GM23338 (cell line): ENCODE data around the gene UNC5C. TPM values are rescaled to one million over a fixed set of nuclear protein-coding genes. Genes with fewer than 3 reads are reported as not detected.

Experiments used
- ATAC-seq: fragments of 200-7000 bp; cut with Tn5 transposase; 3 replicates; pipeline ENCODE4 v1.9.1; 2020
- DNase-seq: peaks from one replicate; pipeline ENCODE4 v3.0.0-alpha.2; 2015; ENCODE audit warnings: low spot score
- H2AFZ ChIP-seq: fragments of 200-600 bp; sonication (generic); 2 replicates; pipeline ENCODE4 v1.8.0; 2016; ENCODE audit warnings: antibody characterized with exemption, mild to moderate bottlenecking, moderate library complexity
- H3F3A ChIP-seq: fragments of 200-600 bp; sonication (generic); replicated peaks from 2 replicates; pipeline ENCODE4 v1.8.0; 2017; ENCODE audit warnings: antibody characterized with exemption, mixed run types, low read depth
- H3K27ac ChIP-seq: fragments of 200-600 bp; sonication (generic); 2 replicates; pipeline ENCODE4 v1.6.1; 2016; ENCODE audit warnings: low read depth
- H3K27me3 ChIP-seq: fragments of 200-600 bp; sonication (generic); 2 replicates; pipeline ENCODE4 v1.8.0; 2016; ENCODE audit warnings: mild to moderate bottlenecking, mixed run types, moderate library complexity; ENCODE audit not compliant: insufficient read depth
- H3K36me3 ChIP-seq: fragments of 200-600 bp; sonication (generic); 2 replicates; pipeline ENCODE4 v1.8.0; 2016; ENCODE audit warnings: mild to moderate bottlenecking; ENCODE audit not compliant: insufficient read depth
- H3K4me1 ChIP-seq: fragments of 200-600 bp; sonication (generic); 2 replicates; pipeline ENCODE4 v1.8.0; 2016; ENCODE audit warnings: mild to moderate bottlenecking, moderate library complexity; ENCODE audit not compliant: insufficient read depth
- H3K4me2 ChIP-seq: fragments of 200-600 bp; sonication (generic); 2 replicates; pipeline ENCODE4 v1.7.1; 2017; ENCODE audit warnings: mixed run types
- H3K4me3 ChIP-seq: fragments of 200-600 bp; sonication (generic); 2 replicates; pipeline ENCODE4 v1.6.1; 2016; ENCODE audit warnings: mixed run types
- H3K79me2 ChIP-seq: fragments of 200-600 bp; sonication (generic); replicated peaks from 2 replicates; pipeline ENCODE4 v1.8.0; 2017; ENCODE audit warnings: mild to moderate bottlenecking; ENCODE audit not compliant: insufficient read depth
- H3K9me2 ChIP-seq: fragments of 200-600 bp; sonication (generic); 2 replicates; pipeline ENCODE4 v1.8.0; 2017; ENCODE audit not compliant: insufficient read depth
- H4K20me1 ChIP-seq: fragments of 200-600 bp; sonication (generic); replicated peaks from 2 replicates; pipeline ENCODE4 v1.8.0; 2017; ENCODE audit warnings: mild to moderate bottlenecking; ENCODE audit not compliant: insufficient read depth
- H3K27ac Mint-ChIP-seq: 2 replicates; pipeline ENCODE4 v1.8.0; 2020; ENCODE audit warnings: inconsistent platforms, mild to moderate bottlenecking, moderate library complexity, mixed read lengths
- H3K27me3 Mint-ChIP-seq: 3 replicates; pipeline ENCODE4 v1.8.0; 2022; ENCODE audit warnings: low read depth, mild to moderate bottlenecking, moderate library complexity, mixed read lengths, inconsistent platforms; ENCODE audit not compliant: insufficient read depth, poor library complexity
- H3K36me3 Mint-ChIP-seq: 3 replicates; pipeline ENCODE4 v1.8.0; 2021; ENCODE audit warnings: low read depth, mild to moderate bottlenecking, inconsistent platforms, moderate library complexity, mixed read lengths
- H3K4me1 Mint-ChIP-seq: 3 replicates; pipeline ENCODE4 v1.8.0; 2020; ENCODE audit warnings: mild to moderate bottlenecking, inconsistent platforms, mixed read lengths
- H3K4me3 Mint-ChIP-seq: 3 replicates; pipeline ENCODE4 v1.8.0; 2021; ENCODE audit warnings: moderate library complexity, mild to moderate bottlenecking, inconsistent platforms, mixed read lengths
- H3K9me3 Mint-ChIP-seq: 3 replicates; pipeline ENCODE4 v1.8.0; 2020; ENCODE audit warnings: moderate library complexity, mild to moderate bottlenecking, inconsistent platforms, mixed read lengths
- CREB1 ChIP-seq: fragments of 250-450 bp; sonication (Bioruptor Pico); IDR thresholded peaks from 2 replicates; pipeline ENCODE4 v1.5.0; 2020; ENCODE audit warnings: low read depth, mild to moderate bottlenecking, moderate library complexity
- EZH2 ChIP-seq: fragments of 200-600 bp; sonication (generic); IDR thresholded peaks from one replicate; pipeline ENCODE4 v1.8.0; 2017; ENCODE audit warnings: antibody characterized with exemption, mild to moderate bottlenecking, low read depth; ENCODE audit not compliant: unreplicated experiment
- EZH2phosphoT487 ChIP-seq: fragments of 200-600 bp; sonication (generic); IDR thresholded peaks from one replicate; pipeline ENCODE4 v1.8.1; 2018; ENCODE audit warnings: antibody characterized with exemption; ENCODE audit not compliant: unreplicated experiment
- JUNB ChIP-seq: IDR thresholded peaks from one replicate; pipeline ENCODE4 v1.6.1; 2016; ENCODE audit warnings: antibody characterized with exemption; ENCODE audit not compliant: unreplicated experiment
- NANOG ChIP-seq: IDR thresholded peaks from 2 replicates; pipeline ENCODE4 v1.6.1; 2016; ENCODE audit warnings: antibody characterized with exemption, borderline replicate concordance
- POLR2AphosphoS5 ChIP-seq: IDR thresholded peaks from 2 replicates; pipeline ENCODE4 v1.6.1; 2016; ENCODE audit warnings: antibody characterized with exemption, low read depth
- STAT1 ChIP-seq: IDR thresholded peaks from one replicate; pipeline ENCODE4 v1.6.1; 2016; ENCODE audit warnings: antibody characterized with exemption; ENCODE audit not compliant: unreplicated experiment
- ZNF114 ChIP-seq: fragments of 250-450 bp; sonication (Bioruptor Pico); IDR thresholded peaks from 2 replicates; pipeline ENCODE4 v1.5.0; 2020; ENCODE audit warnings: mild to moderate bottlenecking, moderate library complexity
- ZNF331 ChIP-seq: fragments of 250-450 bp; sonication (Bioruptor Pico); IDR thresholded peaks from 2 replicates; pipeline ENCODE4 v1.5.0; 2020; ENCODE audit warnings: low read depth, mild to moderate bottlenecking, moderate library complexity
- polyA plus RNA-seq: library from polyadenylated mRNA; unstranded; fragments of >200 nt; fragmentation: Nextera tagmentation; extraction: Ambion mirVana; gene quantifications from 2 replicates; pipeline ENCODE4 v1.2.1, GENCODE V29; 2016
- total RNA-seq: library from RNA; depleted of rRNA; stranded (reverse); fragments of >200 nt; shearing (Covaris generic); gene quantifications from 2 replicates; pipeline ENCODE4 v1.2.3, GENCODE V29; 2014
- TF ChIP-seq, protein P1 (sequence below): IDR thresholded peaks from 2 replicates; pipeline ENCODE4 v1.6.1; 2016; ENCODE audit warnings: antibody characterized with exemption
- TF ChIP-seq, protein P2 (sequence below): IDR thresholded peaks from one replicate; pipeline ENCODE4 v1.6.1; 2018; ENCODE audit warnings: antibody characterized with exemption; ENCODE audit not compliant: unreplicated experiment
- TF ChIP-seq, protein P3 (sequence below): fragments of 250-450 bp; sonication (Bioruptor Pico); IDR thresholded peaks from 2 replicates; pipeline ENCODE4 v1.5.0; 2020; ENCODE audit warnings: mild to moderate bottlenecking, moderate library complexity
- TF ChIP-seq, protein P4 (sequence below), 2 experiments: fragments of 200-600 bp in 1 of 2; sonication (generic) in 1 of 2; conservative IDR thresholded peaks; 2 replicates each; pipeline versions ENCODE4 v1.5.1 to v1.6.1; 2016 to 2017; ENCODE audit warnings: antibody characterized with exemption in 2 of 2, low read depth in 2 of 2, mild to moderate bottlenecking in 2 of 2, moderate library complexity in 1 of 2

The UNC5C gene
- total and polyA plus RNA-seq, 2 experiments from 2014 or later = 0.08 to 0.21 TPM

DNA sequence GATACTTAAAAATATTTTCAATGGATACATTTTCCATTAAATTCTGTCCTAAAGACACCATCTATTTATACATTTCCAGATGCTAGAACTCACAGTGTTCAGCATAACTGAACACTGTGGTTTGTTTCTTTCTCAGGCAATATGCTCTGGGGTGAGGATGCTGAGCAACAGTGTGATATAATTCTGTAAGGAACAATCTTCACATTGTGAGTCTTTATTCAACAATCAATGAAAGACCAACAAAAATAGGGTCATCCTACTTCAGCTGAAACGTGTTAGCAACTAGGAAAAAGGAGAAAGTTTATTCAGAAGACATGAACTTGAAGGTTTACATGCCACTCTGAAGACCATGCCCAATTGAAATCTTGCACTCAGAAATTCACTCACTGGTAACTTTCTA, 284.8 kb downstream of the UNC5C start:
- Histone ChIP-seq H3K27ac (no peak overlapping the region), H3K4me1 (no peaks in the 10 kb centered on the region), H4K20me1 (no peaks in the 10 kb centered on the region), H3K9me2 (no peaks in the 10 kb centered on the region), H3K27me3 (no peaks in the 10 kb centered on the region), H3K36me3 (no peaks in the 10 kb centered on the region), H3F3A (no peaks in the 10 kb centered on the region), H3K4me2 (no peak overlapping the region), H3K79me2 (no peaks in the 10 kb centered on the region), H2AFZ (no peak overlapping the region), H3K4me3 (no peak overlapping the region)
- no peak for ATAC-seq
- no peaks in the 10 kb centered on the region for H3K36me3 Mint-ChIP-seq
- H3K4me3 Mint-ChIP-seq = no peak overlapping the region
- no peaks in the 10 kb centered on the region; the same call in 2 of the 3 replicates for H3K4me1 Mint-ChIP-seq
- TF ChIP-seq, protein P1, sequence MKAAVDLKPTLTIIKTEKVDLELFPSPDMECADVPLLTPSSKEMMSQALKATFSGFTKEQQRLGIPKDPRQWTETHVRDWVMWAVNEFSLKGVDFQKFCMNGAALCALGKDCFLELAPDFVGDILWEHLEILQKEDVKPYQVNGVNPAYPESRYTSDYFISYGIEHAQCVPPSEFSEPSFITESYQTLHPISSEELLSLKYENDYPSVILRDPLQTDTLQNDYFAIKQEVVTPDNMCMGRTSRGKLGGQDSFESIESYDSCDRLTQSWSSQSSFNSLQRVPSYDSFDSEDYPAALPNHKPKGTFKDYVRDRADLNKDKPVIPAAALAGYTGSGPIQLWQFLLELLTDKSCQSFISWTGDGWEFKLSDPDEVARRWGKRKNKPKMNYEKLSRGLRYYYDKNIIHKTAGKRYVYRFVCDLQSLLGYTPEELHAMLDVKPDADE = no peak
- TF ChIP-seq ZNF114 (no peak), EZH2 (no peak), STAT1 (no peak), NANOG (no peak), JUNB (no peak), POLR2AphosphoS5 (no peak), CREB1 (CRISPR knock-in tag) (no peak), ZNF331 (CRISPR knock-in tag) (no peak), EZH2phosphoT487 (no peak)
- TF ChIP-seq, protein P2, sequence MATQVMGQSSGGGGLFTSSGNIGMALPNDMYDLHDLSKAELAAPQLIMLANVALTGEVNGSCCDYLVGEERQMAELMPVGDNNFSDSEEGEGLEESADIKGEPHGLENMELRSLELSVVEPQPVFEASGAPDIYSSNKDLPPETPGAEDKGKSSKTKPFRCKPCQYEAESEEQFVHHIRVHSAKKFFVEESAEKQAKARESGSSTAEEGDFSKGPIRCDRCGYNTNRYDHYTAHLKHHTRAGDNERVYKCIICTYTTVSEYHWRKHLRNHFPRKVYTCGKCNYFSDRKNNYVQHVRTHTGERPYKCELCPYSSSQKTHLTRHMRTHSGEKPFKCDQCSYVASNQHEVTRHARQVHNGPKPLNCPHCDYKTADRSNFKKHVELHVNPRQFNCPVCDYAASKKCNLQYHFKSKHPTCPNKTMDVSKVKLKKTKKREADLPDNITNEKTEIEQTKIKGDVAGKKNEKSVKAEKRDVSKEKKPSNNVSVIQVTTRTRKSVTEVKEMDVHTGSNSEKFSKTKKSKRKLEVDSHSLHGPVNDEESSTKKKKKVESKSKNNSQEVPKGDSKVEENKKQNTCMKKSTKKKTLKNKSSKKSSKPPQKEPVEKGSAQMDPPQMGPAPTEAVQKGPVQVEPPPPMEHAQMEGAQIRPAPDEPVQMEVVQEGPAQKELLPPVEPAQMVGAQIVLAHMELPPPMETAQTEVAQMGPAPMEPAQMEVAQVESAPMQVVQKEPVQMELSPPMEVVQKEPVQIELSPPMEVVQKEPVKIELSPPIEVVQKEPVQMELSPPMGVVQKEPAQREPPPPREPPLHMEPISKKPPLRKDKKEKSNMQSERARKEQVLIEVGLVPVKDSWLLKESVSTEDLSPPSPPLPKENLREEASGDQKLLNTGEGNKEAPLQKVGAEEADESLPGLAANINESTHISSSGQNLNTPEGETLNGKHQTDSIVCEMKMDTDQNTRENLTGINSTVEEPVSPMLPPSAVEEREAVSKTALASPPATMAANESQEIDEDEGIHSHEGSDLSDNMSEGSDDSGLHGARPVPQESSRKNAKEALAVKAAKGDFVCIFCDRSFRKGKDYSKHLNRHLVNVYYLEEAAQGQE = no peak
- TF ChIP-seq, protein P3, sequence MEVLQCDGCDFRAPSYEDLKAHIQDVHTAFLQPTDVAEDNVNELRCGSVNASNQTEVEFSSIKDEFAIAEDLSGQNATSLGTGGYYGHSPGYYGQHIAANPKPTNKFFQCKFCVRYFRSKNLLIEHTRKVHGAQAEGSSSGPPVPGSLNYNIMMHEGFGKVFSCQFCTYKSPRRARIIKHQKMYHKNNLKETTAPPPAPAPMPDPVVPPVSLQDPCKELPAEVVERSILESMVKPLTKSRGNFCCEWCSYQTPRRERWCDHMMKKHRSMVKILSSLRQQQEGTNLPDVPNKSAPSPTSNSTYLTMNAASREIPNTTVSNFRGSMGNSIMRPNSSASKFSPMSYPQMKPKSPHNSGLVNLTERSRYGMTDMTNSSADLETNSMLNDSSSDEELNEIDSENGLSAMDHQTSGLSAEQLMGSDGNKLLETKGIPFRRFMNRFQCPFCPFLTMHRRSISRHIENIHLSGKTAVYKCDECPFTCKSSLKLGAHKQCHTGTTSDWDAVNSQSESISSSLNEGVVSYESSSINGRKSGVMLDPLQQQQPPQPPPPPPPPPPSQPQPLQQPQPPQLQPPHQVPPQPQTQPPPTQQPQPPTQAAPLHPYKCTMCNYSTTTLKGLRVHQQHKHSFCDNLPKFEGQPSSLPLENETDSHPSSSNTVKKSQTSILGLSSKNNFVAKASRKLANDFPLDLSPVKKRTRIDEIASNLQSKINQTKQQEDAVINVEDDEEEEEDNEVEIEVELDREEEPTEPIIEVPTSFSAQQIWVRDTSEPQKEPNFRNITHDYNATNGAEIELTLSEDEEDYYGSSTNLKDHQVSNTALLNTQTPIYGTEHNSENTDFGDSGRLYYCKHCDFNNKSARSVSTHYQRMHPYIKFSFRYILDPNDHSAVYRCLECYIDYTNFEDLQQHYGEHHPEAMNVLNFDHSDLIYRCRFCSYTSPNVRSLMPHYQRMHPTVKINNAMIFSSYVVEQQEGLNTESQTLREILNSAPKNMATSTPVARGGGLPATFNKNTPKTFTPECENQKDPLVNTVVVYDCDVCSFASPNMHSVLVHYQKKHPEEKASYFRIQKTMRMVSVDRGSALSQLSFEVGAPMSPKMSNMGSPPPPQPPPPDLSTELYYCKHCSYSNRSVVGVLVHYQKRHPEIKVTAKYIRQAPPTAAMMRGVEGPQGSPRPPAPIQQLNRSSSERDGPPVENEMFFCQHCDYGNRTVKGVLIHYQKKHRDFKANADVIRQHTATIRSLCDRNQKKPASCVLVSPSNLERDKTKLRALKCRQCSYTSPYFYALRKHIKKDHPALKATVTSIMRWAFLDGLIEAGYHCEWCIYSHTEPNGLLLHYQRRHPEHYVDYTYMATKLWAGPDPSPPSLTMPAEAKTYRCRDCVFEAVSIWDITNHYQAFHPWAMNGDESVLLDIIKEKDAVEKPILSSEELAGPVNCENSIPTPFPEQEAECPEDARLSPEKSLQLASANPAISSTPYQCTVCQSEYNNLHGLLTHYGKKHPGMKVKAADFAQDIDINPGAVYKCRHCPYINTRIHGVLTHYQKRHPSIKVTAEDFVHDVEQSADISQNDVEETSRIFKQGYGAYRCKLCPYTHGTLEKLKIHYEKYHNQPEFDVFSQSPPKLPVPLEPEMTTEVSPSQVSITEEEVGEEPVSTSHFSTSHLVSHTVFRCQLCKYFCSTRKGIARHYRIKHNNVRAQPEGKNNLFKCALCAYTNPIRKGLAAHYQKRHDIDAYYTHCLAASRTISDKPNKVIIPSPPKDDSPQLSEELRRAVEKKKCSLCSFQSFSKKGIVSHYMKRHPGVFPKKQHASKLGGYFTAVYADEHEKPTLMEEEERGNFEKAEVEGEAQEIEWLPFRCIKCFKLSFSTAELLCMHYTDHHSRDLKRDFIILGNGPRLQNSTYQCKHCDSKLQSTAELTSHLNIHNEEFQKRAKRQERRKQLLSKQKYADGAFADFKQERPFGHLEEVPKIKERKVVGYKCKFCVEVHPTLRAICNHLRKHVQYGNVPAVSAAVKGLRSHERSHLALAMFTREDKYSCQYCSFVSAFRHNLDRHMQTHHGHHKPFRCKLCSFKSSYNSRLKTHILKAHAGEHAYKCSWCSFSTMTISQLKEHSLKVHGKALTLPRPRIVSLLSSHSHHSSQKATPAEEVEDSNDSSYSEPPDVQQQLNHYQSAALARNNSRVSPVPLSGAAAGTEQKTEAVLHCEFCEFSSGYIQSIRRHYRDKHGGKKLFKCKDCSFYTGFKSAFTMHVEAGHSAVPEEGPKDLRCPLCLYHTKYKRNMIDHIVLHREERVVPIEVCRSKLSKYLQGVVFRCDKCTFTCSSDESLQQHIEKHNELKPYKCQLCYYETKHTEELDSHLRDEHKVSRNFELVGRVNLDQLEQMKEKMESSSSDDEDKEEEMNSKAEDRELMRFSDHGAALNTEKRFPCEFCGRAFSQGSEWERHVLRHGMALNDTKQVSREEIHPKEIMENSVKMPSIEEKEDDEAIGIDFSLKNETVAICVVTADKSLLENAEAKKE (CRISPR knock-in tag) = no peak
- TF ChIP-seq, protein P4, sequence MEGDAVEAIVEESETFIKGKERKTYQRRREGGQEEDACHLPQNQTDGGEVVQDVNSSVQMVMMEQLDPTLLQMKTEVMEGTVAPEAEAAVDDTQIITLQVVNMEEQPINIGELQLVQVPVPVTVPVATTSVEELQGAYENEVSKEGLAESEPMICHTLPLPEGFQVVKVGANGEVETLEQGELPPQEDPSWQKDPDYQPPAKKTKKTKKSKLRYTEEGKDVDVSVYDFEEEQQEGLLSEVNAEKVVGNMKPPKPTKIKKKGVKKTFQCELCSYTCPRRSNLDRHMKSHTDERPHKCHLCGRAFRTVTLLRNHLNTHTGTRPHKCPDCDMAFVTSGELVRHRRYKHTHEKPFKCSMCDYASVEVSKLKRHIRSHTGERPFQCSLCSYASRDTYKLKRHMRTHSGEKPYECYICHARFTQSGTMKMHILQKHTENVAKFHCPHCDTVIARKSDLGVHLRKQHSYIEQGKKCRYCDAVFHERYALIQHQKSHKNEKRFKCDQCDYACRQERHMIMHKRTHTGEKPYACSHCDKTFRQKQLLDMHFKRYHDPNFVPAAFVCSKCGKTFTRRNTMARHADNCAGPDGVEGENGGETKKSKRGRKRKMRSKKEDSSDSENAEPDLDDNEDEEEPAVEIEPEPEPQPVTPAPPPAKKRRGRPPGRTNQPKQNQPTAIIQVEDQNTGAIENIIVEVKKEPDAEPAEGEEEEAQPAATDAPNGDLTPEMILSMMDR (conservative IDR thresholded peaks at IDR 0.05; ENCODE audit: low read depth in 2 of 2) = no peak
- H3K27ac Mint-ChIP-seq = no peak overlapping the region
- DNase-seq = no peak
- H3K9me3 Mint-ChIP-seq = no peaks in the 10 kb centered on the region
- H3K27me3 Mint-ChIP-seq = no peaks in the 10 kb centered on the region
